ENCODE results near the gene SHISA5.

The SHISA5 gene

DNA sequence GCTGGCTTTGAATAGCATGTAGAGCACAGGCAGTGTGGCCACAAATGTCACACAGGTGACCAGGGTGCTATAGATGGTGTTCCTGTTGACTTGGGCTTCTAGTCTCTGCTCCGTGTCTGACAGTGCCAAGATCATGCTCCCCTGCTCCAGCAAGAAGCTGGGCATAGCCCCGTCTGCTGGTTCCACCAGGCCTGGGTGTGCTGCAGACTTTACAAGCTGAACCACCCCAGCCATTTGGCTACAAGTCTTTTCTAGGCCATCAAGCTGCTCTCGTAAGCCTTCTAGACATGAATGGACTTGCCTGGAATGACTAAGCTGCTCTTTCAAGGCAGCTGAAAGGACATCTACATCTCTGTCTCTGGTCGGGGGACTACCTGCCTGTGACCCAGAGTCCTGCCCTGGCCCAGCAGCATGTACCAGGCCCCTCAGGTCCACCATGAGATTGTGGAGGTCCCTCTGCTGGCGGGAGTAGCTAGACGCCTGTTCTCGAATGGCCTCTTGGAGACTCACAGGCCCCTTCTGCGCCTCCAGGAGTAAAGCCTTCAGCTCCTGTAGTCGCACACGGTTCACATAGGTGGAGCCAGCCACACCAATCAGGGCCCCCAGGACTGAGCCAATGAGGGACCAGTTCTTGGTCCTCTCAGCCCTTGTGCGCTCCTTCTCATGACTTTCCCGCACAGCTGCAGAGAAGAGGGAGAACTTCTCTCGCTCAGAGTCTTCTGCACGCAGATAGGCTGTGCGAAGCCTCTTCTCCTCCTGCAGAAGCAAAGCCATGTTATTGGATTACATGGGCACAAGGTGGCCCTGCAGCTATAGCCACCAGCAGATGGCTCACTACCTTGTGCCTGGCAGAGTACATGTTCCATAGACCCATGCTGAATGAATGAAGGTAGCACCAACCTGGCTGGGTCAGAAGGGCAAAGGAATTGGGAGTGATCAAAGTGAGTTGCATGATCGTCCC lies 71.3 kb downstream of the SHISA5 start:
- Histone ChIP-seq H2AFZ (ENCODE audit: low read depth, low read length) (no peak overlapping the region), H3K36me3 (ENCODE audit: insufficient read depth, low read length) (peaks cover 27% of the 10 kb centered on the region), H3K27me3 (ENCODE audit: insufficient read depth, low read length, poor library complexity) (peaks cover 16% of the 10 kb centered on the region), H3K9me3 (ENCODE audit: insufficient read depth, low read length, severe bottlenecking) (no peaks in the 10 kb centered on the region), H4K20me1 (ENCODE audit: insufficient read depth, low read length) (peaks cover 6% of the 10 kb centered on the region), H3K4me2 (ENCODE audit: insufficient read depth, low read length) (no peak overlapping the region), H3K4me1 (ENCODE audit: insufficient read depth, low read length) (peaks cover 36% of the 10 kb centered on the region), H3K4me3 (ENCODE audit: low read depth in 1 of 2, low read length in 2 of 2) (no peak overlapping the region), H3K27ac (ENCODE audit: low read length) (no peak overlapping the region), H3K9ac (ENCODE audit: low read depth, low read length) (no peak overlapping the region), H3K79me2 (ENCODE audit: insufficient read depth, low read length) (peaks cover 2% of the 10 kb centered on the region; the same call in 1 of the 2 replicates)
- no peak for ATAC-seq (ENCODE audit: insufficient read depth, low read depth)
- no peak for DNase-seq
- TF ChIP-seq, protein P1, sequence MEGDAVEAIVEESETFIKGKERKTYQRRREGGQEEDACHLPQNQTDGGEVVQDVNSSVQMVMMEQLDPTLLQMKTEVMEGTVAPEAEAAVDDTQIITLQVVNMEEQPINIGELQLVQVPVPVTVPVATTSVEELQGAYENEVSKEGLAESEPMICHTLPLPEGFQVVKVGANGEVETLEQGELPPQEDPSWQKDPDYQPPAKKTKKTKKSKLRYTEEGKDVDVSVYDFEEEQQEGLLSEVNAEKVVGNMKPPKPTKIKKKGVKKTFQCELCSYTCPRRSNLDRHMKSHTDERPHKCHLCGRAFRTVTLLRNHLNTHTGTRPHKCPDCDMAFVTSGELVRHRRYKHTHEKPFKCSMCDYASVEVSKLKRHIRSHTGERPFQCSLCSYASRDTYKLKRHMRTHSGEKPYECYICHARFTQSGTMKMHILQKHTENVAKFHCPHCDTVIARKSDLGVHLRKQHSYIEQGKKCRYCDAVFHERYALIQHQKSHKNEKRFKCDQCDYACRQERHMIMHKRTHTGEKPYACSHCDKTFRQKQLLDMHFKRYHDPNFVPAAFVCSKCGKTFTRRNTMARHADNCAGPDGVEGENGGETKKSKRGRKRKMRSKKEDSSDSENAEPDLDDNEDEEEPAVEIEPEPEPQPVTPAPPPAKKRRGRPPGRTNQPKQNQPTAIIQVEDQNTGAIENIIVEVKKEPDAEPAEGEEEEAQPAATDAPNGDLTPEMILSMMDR (IDR thresholded peaks at IDR 0.05; ENCODE audit: borderline replicate concordance, extremely low read depth, low read length, poor library complexity, severe bottlenecking) = peak; percentile 36
- TF ChIP-seq EZH2 (IDR thresholded peaks at IDR 0.05; ENCODE audit: borderline replicate concordance, low read depth, low read length, severe bottlenecking) = no peak

DNA sequence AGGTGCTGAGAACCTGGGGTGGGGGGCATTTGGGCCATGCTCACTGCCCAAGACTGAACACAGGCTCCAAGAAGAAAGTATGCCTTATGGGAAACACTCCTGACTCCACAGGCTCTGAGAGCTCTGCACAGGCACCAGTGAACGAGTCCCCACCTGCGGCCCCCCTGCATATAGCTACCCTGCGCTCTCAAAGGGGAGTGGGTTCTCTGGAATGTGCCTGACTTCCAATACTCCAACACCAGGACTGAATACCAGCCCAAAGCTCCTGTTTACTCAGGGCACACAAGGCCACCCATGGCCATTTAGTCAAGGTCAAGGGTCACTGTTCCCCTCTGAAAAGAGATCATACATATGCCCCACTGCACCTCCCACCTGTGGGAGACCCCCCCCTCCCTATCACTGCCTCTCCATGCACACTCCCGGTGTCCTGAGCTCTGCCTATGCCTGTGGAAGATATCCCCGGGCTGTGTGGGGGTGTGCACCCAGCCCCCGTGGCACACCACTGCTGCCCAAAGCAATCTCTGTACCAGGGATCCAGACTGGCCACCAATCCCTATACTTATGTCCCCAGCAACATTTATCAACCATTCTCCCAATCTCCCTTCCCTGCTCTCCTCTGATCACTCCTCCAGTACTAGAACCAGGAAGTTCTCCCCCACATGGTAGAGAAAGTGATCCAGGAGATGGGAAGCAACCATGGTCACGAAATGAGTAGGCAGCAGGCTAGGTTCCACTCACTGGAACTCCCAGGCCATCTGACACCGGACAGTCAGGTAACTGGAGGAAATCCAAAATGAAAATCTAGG lies 72.5 kb downstream of the SHISA5 start:
- Histone ChIP-seq H3K79me2 (ENCODE audit: insufficient read depth, low read length) (peaks cover 2% of the 10 kb centered on the region; the same call in 1 of the 2 replicates), H2AFZ (ENCODE audit: low read depth, low read length) (no peak overlapping the region), H3K4me1 (ENCODE audit: insufficient read depth, low read length) (peaks cover 32% of the 10 kb centered on the region), H3K9me3 (ENCODE audit: insufficient read depth, low read length, severe bottlenecking) (no peaks in the 10 kb centered on the region), H3K27ac (ENCODE audit: low read length) (no peak overlapping the region), H3K27me3 (ENCODE audit: insufficient read depth, low read length, poor library complexity) (peaks cover 19% of the 10 kb centered on the region), H3K4me3 (ENCODE audit: low read depth in 1 of 2, low read length in 2 of 2) (no peak overlapping the region), H3K4me2 (ENCODE audit: insufficient read depth, low read length) (no peak overlapping the region), H4K20me1 (ENCODE audit: insufficient read depth, low read length) (peaks cover 8% of the 10 kb centered on the region), H3K36me3 (ENCODE audit: insufficient read depth, low read length) (peaks cover 27% of the 10 kb centered on the region), H3K9ac (ENCODE audit: low read depth, low read length) (no peak overlapping the region)
- TF ChIP-seq, protein P1 (IDR thresholded peaks at IDR 0.05; ENCODE audit: borderline replicate concordance, extremely low read depth, low read length, poor library complexity, severe bottlenecking) = no peak
- no peak for TF ChIP-seq EZH2 (IDR thresholded peaks at IDR 0.05; ENCODE audit: borderline replicate concordance, low read depth, low read length, severe bottlenecking)
- no peak for ATAC-seq (ENCODE audit: insufficient read depth, low read depth)
- DNase-seq = no peak

DNA sequence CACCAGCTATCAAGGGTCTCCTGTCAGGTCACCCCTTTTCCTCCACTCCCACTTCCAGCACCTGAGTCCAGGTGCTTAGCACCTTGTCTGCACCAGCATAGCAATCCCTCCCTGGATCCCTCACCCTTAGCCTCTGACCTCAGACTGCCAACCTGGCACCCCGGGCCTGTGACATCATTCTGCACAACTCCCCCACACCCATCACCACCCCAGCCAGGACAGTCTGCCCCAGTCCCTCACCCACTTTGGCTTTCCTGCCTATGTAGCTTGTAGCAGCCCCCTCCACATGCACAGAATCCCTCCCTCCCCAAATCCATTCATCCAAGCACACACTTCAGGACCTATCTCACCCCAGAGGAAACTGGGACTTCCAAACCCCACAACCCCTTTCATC lies 73.3 kb downstream of the SHISA5 start:
- ATAC-seq (ENCODE audit: insufficient read depth, low read depth) (no peak), DNase-seq (no peak)
- Histone ChIP-seq H3K9me3 (ENCODE audit: insufficient read depth, low read length, severe bottlenecking) (no peaks in the 10 kb centered on the region), H3K27ac (ENCODE audit: low read length) (no peak overlapping the region), H3K79me2 (ENCODE audit: insufficient read depth, low read length) (peaks cover 2% of the 10 kb centered on the region; the same call in 1 of the 2 replicates), H3K4me3 (ENCODE audit: low read depth in 1 of 2, low read length in 2 of 2) (no peak overlapping the region), H3K27me3 (ENCODE audit: insufficient read depth, low read length, poor library complexity) (peaks cover 19% of the 10 kb centered on the region), H3K4me1 (ENCODE audit: insufficient read depth, low read length) (peaks cover 27% of the 10 kb centered on the region), H3K4me2 (ENCODE audit: insufficient read depth, low read length) (no peak overlapping the region; the same call in 1 of the 2 replicates), H3K36me3 (ENCODE audit: insufficient read depth, low read length) (peaks cover 27% of the 10 kb centered on the region), H3K9ac (ENCODE audit: low read depth, low read length) (no peak overlapping the region), H4K20me1 (ENCODE audit: insufficient read depth, low read length) (peaks cover 8% of the 10 kb centered on the region), H2AFZ (ENCODE audit: low read depth, low read length) (no peak overlapping the region)
- TF ChIP-seq, protein P1 (IDR thresholded peaks at IDR 0.05; ENCODE audit: borderline replicate concordance, extremely low read depth, low read length, poor library complexity, severe bottlenecking) = no peak
- TF ChIP-seq EZH2 (IDR thresholded peaks at IDR 0.05; ENCODE audit: borderline replicate concordance, low read depth, low read length, severe bottlenecking) = no peak
